Right renal cortex interstitium (tissue), 3 donors: ENCODE measurements around the gene DCTPP1. TPM values are rescaled to one million over a fixed set of nuclear protein-coding genes. Genes with fewer than 3 reads are reported as not detected.
A peak's percentile ranks its signal among the peaks of the same experiment; 100 is the strongest.
"Not testable (repeated sequence)": the region's sequence is repeated elsewhere in the genome, so short reads cannot be mapped to it uniquely, and the experiment has no call there.

ENCODE experiments used
- DNase-seq, 3 donors: peaks; one replicate each; pipeline ENCODE4 v3.0.0-alpha.2; 2013; ENCODE audit warnings: low read depth in 3 of 3, low spot score in 2 of 3
- polyA plus RNA-seq, 3 donors: library from polyadenylated mRNA; unstranded; fragments of 120-200 nt; gene quantifications; one replicate each; pipeline ENCODE4 v1.2.1, GENCODE V29; 2013; ENCODE audit not compliant: insufficient read length in 3 of 3

Gene DCTPP1
- polyA plus RNA-seq, 3 donors = 35.6 to 46.6 (median 42.5) TPM

DNA sequence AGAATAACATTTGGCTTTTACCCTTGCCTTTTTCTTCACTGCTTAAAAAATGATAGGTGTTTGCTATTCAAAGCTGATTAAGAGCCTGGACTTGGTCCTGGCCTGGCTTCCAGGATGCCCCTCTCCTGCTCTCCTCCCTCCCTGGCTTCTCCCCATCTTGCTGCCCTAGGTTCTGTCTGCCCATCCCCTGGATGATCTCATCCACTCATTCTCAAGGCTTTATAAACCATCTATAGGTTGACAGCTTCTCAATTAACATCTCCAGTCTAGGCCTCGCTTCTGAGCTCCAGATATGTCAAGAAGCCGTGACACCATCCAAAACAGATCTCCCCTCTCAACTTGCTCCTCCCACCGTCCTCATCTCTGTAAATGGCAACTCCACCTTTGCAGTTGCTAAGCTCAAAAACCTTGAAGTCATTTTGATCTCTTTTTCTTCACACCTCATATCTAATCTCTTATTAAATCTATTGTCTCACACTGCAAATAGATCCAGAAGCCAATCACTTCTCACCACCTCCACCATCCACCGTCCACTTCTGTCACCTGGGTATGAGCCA, 13.7 kb downstream of the DCTPP1 start:
- DNase-seq = no peak

DNA sequence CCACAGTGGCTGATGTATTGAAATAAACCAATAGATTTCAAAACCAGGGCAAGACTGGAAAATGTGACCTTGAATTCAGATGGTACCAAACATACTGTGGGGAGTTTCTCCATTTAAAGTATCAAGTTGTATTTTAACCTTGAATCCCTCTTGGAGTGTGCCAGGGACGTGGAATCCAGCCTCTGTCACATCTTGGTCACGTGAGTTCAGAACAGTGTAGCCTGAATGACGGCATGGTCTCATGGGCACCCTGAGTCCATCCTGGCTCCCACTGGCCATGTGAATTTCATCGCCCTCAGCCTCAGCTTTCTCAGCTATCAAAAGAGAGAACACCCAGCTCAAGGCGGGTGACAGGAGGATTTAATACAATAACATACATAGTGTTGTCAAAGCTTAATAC, 15.7 kb downstream of the DCTPP1 start:
- no peak for DNase-seq

DNA sequence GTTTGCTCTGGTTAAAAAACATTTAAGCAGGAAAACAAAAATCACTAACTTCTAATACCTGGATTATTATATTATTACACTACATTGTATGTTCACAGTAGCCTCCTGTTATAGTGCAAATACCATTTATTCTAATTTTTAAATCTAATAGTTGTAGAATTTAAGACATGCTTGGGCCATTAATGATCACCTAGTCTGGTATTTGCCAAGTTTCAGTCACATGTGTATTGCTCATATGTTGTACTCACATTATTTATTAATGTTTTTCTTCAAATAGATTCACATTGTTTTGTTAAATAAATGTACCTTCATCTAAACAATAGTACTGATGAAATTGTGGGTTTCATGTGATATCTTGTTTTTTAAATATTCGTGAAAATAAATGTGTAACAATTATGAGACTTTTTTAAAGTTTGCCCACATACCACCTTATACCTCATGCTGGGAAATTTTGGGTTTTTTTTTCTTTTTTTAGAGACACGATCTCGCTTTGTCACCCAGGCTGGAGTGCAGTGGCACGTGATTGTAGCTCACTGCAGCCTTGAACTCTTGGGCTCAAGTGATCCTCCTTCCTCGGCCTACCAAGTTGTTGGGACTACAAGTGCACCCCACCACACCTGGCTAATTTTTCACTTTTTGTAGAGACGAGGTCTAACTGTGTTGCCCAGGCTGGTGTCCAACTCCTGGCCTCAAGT, 16.6 kb downstream of the DCTPP1 start:
- no peak for DNase-seq

DNA sequence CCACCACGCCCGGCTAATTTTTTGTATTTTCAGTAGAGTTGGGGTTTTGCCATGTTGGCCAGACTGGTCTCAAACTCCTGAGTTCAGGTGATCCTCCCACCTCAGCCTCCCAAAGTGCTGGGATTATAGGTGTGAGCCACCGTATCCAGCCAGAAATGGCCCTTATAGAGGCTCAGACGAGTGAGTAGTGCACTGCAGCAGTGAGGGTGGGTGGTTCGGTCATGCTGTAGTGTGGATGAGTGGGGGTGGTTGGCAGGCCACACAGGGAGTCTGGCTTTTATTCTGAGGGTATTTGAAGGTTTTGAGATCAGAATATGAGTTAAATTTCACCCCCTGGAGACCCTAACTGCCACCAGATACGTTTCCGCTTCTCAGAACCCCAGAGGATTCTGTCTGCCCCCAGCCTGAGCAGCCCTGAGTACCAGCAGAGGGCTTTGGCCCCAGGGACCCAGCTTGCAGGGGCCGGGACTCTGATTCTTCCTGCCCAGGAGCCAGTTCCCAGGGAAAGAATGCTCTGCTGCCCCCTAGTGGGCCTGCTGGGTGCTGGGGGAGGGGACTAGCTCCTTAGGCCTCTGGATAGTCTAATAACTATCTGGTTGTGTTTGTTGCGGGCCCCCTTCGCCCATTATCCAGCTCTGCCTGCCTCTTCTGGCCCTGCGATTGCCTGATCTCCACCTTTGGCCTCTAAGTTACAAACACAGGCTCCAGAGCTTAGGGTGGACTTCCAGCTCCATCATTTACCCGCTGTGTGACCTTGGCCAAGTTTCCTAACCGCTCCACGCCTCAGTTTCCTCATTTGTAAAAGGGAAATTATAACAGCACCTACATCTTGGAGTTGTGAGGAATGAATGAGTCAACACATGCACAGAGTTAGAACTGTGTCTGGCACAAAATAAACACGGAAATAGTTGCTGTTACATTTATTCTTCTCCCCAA, 20.4 kb downstream of the DCTPP1 start:
- DNase-seq = peak in 2 of 3 donors; percentile 73 to 75

DNA sequence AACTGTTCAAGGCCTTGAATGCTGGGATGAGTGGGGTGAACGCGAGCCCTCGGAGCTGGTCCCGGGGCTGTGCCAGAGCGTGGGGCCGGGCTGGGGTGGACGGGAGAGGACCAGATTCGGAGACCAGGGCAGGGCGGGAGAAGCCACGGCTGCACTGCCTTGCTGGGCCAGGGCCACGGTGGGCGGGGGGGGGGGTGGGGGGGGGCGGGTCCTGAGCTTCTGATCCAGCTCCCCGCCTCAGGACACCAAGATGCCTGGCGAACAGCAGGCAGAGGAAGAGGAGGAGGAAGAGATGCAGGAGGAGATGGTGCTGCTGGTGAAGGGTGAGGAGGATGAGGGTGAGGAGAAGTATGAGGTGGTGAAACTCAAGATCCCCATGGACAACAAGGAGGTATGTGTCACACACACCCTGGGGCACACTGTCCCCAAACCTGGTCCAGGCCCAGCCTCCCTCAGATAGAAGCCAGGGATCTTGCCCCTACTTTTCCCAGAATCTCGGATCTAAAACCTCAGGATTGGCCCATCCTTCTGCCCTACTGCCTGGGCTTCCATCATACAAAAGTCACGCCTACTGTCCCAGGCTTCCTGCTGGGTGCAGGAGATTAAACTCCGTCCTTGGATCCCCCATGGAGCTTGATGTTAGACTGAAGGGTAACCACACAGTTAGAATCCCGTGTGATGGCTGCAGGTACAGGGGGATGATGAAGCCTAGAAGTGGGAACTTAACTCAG, 21.9 kb downstream of the DCTPP1 start:
- DNase-seq = no peak

DNA sequence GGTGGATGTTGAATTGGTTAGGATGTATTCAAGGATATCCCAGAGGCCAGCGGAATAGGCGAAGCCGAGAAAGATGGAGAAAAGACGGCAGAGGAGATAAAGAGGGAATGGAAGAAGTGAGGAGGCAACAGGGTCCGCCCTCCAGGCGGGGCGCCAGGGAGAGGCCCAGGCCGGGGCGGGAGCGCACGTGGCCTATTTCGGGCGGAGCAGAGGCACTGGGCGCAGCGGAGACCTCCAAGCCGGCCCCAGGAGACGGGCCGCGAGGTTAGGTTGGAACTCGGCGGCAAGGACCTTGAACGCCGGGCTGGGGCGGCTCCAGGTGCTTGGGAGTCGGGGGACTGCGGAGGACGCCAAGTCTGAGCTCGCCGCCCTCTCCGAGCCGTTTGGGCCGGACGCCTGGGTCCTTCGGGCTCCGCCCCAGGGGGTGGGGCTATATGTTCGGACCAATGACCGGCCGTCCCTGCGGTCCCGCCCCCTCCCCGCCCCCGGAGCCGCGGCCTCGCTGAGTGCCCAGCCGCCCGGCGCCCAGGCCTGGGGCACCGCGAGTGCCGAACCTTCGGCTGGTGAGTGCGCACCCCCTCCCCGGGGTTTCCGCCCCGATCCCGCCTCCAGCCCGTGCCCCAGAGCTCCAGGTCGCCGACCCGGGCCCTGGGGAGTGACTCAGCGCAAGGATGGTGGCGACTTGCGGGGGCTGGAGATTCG, 22.6 kb downstream of the DCTPP1 start, which contains the start of gene ZNF771:
TSS of gene ZNF771 (plus strand) at position 505 of the 702 bp plus-strand sequence. CDS start 448 bp downstream, outside the sequence.
- peak in 2 of 3 donors; percentile 76 to 85 for DNase-seq

DNA sequence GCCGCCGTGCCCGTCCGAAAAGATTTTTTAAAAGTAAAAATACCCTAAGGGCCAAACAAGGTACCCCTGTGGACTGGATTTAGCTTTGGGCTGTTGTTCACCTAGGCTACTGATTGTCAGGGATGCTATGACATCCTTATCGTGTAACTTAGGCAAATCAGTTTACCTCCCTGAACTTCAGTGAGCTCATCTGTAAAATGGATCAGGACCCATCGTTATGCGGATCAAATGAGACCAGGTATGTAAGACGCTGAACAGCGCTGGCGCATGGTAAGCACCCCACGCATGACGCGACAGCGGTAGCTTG, 23.1 kb downstream of the DCTPP1 start:
- no peak for DNase-seq

DNA sequence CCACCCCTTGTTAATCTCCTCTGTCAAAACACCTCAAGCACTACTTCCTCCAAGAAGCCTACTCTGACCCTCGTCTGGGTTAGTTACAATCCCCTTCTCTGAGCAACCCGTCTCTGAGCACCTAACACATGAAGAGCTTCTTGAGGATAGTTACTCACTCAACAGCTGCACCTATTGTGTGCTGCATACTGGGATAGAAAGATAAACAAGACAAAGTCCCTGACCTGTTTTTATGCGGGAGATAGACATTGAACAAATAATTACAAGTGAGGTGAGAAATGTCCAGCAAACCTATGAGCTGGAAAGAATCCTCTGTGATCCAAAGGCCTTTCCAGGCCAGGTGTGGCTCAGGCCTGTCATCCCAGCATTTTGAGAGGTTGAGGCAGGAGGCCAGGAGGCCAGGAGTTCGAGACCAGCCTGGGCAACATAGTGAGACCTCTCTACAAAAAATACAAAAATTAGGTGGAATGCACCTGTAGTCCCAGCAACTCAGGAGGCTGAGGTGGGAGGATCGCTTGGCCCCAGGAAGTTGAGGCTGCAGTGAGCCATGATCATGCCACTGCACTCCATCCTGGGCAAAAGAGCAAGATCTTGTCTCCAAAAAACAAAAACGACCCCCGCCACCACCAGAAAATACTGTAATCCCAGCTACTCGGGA, 27.9 kb downstream of the DCTPP1 start:
- DNase-seq = no peak

DNA sequence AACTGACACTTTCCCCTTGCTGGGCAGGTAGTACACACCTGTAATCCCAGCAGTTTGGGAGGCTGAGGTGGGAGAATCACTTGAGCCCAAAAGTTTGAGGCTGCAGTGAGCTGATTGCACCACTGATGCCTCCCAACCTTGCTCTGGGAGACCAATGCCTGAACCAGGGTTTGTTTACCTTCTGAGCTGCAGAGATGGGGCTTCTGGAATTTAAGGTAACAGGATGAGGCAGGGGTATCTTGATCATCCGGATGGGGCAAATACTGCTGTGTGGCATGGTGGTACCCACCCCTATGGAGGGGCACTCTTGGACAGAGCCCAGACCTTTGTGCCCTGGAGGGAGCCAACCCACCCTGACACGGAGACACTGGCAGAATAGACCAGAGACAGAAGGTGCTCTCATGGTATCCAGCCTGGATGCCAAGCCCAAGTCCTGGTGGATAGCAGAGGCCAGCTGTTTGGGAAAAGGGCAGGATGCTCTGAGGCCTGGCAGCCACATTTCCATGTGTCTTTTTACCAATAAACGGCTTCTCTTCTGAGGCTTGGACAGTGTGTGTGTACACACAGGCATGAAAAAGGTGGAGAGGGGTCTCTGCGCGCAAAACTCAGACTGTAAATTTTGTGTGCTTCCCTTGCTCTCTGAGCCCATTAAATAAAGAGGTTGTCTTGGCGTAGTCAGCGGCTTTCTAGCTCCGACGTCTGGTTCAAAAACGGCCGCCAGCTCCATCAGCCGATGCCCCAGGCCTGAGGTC, 30.2 kb downstream of the DCTPP1 start:
- no peak for DNase-seq

DNA sequence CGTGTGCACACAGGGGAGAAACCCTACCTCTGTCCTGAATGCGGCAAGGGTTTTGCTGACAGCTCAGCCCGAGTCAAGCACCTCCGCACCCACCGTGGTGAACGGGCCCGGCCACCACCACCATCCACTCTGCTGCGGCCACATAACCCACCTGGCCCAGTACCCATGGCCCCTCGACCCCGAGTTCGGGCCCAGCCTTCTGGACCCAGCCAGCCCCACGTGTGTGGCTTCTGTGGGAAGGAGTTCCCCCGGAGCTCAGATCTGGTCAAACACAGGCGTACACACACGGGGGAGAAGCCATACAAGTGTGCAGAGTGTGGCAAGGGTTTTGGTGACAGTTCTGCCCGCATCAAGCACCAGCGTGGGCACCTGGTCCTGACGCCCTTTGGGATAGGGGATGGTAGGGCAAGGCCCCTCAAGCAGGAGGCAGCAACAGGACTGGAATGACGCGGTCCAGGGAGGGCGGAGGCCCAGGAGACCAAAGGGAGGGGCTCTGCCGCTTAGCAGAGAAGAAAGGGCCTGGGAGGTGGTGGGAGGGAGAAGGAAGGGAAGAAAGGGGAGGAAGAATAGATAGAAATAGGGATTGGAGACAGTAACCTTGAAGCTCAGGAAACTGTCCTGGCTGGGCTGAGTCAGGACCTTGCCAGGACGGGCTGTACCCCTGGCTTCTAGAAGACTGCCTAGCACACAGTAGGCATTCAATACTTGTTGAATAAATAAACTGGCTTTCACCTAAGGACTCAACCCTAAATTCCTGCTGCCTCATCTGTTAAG, 31.0 kb downstream of the DCTPP1 start:
- no peak for DNase-seq

DNA sequence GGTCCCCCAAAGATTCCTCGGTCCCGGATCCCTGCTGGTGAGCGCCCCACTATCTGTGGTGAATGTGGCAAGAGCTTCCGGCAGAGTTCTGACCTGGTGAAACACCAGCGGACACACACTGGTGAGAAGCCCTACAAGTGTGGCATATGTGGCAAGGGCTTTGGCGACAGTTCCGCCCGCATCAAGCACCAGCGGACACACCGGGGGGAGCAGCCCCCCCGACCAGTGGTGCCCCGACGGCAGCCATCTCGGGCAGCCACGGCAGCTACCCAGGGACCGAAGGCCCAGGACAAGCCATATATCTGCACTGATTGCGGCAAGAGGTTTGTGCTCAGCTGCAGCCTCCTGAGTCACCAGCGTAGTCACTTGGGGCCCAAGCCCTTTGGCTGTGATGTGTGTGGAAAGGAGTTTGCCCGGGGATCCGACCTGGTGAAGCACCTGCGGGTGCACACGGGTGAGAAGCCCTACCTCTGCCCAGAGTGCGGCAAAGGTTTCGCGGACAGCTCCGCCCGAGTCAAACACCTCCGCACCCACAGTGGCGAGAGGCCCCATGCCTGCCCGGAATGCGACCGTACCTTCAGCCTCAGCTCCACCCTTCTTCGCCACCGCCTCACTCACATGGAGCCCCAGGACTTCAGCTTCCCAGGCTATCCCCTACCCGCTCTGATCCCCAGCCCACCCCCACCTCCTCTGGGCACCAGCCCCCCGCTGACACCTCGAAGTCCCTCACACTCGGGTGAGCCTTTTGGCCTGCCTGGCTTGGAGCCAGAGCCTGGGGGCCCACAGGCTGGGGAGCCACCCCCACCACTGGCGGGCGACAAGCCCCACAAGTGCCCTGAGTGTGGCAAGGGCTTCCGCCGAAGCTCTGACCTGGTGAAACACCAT, 31.8 kb downstream of the DCTPP1 start:
- no peak for DNase-seq

DNA sequence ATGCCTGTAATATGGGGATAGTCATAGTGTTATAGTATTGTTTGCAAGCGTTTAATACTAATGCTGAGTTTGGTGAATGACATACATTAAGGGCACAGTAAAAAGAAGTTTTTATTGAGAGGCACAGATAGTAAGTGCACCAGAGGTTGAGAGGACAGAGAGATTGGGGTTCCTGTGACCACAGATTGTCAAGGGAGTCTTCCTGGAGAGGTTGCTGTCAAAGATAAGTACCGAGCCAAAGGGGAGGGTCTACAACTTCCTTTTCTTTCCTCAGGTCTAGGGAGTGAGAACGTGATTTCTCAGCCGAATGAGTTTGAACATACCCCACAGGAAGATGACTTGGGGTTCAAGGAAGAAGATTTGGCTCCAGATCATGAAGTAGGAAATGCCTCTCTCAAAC, 32.8 kb downstream of the DCTPP1 start:
- DNase-seq = no peak

DNA sequence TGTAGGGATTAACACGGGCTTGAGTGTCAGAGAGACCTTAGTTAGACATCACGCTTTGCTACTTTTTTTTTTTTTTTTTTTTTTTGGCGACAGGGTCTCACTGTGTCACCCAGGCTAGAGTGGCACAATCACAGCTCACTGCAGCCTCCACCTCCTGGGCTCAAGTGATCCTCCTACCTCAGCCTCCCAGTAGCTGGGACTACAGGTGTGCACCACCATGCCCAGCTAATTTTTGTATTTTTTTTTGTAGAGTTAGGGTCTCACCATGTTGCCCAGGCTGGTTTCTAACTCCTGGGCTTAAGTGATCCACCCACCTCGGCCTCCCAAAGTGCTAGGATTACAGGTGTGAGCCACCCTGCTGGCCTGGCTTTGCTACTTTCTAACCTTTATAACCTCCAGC, 33.2 kb downstream of the DCTPP1 start:
- not testable (repeated sequence) for DNase-seq

DNA sequence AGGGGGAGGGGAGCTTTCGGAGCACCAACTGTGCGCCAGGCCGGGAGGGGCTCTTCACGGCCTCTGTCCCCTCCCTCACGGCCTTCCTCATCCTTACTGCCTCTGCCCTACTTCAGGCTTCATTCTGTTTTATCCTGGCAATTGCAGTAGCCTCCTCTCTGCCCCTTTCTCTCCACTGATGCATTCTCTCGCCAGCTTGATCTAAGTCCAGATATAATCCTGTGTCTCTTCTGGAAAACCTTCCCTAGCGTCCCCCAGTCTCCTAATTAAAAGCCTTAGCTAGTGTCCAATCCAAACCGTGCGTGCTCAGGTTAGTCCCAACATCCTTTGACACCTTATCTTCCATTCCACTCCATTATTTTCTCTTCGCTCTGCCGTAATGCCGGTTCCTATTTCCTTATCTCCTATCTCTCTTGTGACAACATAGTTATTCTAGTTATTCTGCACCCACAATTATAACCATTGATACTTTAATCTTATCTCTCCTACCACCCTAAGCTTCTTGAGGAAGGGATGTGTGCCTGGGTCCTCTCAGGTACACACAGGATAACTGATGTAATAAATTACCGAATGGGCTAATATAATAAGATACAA, 33.7 kb downstream of the DCTPP1 start:
- no peak for DNase-seq

DNA sequence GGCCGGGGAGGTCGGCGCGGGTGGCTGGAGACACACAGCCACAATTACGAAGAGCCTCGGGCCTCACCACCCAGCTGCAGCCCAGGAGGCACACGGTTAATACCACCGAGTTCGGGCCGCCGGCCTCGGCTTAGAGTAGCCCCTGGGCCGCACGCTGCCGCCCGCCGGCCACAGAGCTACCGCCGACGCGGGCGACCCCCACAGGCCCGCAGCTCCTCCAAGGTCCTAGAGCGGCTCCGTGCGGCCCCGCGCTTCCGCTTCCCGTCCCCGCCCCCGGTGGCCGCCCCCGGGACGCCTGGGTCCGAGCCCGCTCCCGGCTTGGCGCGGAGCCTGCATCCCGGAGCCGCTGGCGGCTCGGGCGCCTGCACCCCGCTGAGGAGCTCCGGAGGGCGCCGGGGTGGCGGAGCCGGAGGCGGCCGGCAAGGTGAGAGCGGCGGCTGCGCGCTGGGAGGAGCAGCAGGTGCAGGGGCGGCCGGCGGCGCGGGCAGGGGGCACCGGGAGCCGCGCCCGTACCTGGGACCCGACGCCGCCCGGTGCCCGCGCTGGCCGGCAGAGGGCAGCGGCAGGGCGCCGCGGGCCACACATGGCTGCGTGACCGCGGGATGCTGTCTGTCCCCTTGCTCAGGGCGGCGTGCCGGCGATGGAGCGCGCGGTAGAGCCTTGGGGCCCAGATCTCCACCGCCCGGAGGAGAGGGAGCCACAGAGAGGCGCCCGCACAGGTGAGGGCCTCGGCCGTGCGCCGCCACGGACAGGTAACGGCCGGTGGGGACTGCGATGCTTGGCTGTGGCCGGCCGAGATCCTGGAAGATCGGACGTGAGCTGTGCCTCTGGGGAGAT, 34.5 kb downstream of the DCTPP1 start, which contains the start of gene ZNF48:
TSS of gene ZNF48 (plus strand) at position 266 of the 837 bp plus-strand sequence. CDS start at position 641, 375 bp downstream.
- DNase-seq = peak; percentile 73 to 86 (median 83)

DNA sequence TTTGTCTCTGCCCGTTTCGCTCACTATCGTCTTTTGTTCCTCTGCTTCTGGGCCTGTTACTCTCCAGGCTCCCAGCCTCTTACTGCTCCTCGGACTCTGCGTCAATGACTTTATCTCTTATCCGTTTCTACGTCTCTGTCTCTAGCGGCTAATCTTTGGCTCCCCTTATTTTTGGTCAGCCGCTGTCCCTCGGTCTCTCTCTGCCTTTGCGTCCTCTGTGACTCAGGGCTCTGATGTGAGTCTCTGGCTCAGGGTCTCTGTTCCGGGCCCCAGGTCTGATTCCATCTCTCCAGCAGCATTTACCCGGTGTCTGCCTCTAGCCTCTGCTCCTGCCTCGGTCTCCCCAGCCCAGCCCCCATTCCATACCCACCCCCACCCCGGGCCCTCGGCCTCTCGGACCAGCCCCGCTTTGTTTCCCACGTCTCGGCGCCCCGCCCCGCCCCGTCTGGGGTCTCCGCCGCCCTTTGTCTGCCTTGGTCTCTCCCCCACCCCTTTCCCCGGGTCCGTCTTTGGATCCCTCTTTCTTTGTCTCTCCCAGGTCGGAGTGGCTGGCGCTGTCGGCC, 35.2 kb downstream of the DCTPP1 start:
- no peak for DNase-seq
